ENCODE measurements around the gene SLC35G2. TPM values are rescaled to one million over a fixed set of nuclear protein-coding genes. Genes with fewer than 3 reads are reported as not detected.

SLC35G2 gene
- total RNA-seq, 1 experiment from 2014 or later = 6.6 TPM

DNA sequence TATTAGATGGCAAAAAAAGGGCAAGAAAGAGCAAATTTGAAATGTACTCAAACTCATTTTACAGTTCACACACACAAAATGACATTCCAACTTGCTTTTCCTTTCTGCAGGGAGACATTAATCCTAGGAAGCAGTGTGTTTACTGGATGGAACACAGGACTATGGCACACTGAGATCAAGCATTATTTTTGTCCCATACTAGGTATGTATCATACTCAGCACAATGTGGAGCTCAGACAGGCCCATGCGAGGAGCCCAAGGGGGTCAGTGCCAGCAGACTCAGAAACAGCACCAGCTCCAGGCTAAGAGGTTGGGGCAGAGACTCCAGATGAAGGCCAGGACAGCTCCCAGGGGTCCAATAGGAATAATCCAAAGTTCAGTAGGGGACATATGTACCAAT, 30.8 kb upstream of the SLC35G2 start:
- Histone ChIP-seq H3T11ph (ENCODE audit: low read length) (no peak overlapping the region), H3K23me2 (ENCODE audit: insufficient read length, low read depth, low read length, poor library complexity, severe bottlenecking) (no peaks in the 10 kb centered on the region), H3K27me3 (ENCODE audit: insufficient read depth, low read length) (no peaks in the 10 kb centered on the region), H4K91ac (ENCODE audit: insufficient read length, low read depth, low read length) (no peak overlapping the region), H3K14ac (ENCODE audit: insufficient read depth, low read length) (no peak overlapping the region), H2BK120ac (ENCODE audit: low read depth, low read length, poor library complexity, severe bottlenecking) (no peak overlapping the region), H3K9me3 (ENCODE audit: control insufficient read depth, low read depth, low read length) (no peaks in the 10 kb centered on the region), H4K5ac (ENCODE audit: insufficient read length, low read depth, low read length) (no peak overlapping the region), H2AFZ (ENCODE audit: low read length) (no peak overlapping the region), H3K18ac (ENCODE audit: insufficient read length, low read depth, low read length) (no peak overlapping the region), H3K4ac (ENCODE audit: low read depth, low read length) (no peak overlapping the region), H4K20me1 (ENCODE audit: control insufficient read depth, insufficient read depth, insufficient read length) (no peaks in the 10 kb centered on the region), H2BK5ac (ENCODE audit: insufficient read length, low read length) (no peak overlapping the region), H2BK20ac (ENCODE audit: low read depth, low read length, poor library complexity, severe bottlenecking) (no peak overlapping the region), H3K9ac (ENCODE audit: extremely low read depth, insufficient read length, low read length) (no peak overlapping the region), H2BK12ac (ENCODE audit: insufficient read length, low read depth, low read length) (no peak overlapping the region), H2BK15ac (ENCODE audit: low read depth, low read length) (no peak overlapping the region), H4K8ac (replicated peaks; ENCODE audit: insufficient read length, low read depth, low read length) (no peak overlapping the region), H3K4me2 (ENCODE audit: insufficient read depth, insufficient read length, low read length) (no peak overlapping the region), H3K79me2 (ENCODE audit: insufficient read depth, low read length) (no peaks in the 10 kb centered on the region), H2AK5ac (ENCODE audit: insufficient read length, low read length) (no peak overlapping the region), H3K23ac (ENCODE audit: insufficient read length, low read depth, low read length) (no peak overlapping the region), H3K4me1 (ENCODE audit: insufficient read depth, low read length) (0 out of 2 replicates have a peak, but pooled peaks cover 2% of the 10 kb centered on the region), H3K56ac (ENCODE audit: insufficient read length, low read depth, low read length) (no peak overlapping the region), H3K79me1 (ENCODE audit: insufficient read depth, low read depth, low read length, poor library complexity, severe bottlenecking) (no peaks in the 10 kb centered on the region), H3K27ac (ENCODE audit: insufficient read length, low read depth, low read length) (no peak overlapping the region)
- H3K4me1 Mint-ChIP-seq = peaks cover 12 to 15% of the 10 kb centered on the region in 2 experiments
- H3K36me3 Mint-ChIP-seq (ENCODE audit: insufficient read depth in 1 of 3, low read depth in 3 of 3) = no peaks in the 10 kb centered on the region
- TF ChIP-seq, protein P1, sequence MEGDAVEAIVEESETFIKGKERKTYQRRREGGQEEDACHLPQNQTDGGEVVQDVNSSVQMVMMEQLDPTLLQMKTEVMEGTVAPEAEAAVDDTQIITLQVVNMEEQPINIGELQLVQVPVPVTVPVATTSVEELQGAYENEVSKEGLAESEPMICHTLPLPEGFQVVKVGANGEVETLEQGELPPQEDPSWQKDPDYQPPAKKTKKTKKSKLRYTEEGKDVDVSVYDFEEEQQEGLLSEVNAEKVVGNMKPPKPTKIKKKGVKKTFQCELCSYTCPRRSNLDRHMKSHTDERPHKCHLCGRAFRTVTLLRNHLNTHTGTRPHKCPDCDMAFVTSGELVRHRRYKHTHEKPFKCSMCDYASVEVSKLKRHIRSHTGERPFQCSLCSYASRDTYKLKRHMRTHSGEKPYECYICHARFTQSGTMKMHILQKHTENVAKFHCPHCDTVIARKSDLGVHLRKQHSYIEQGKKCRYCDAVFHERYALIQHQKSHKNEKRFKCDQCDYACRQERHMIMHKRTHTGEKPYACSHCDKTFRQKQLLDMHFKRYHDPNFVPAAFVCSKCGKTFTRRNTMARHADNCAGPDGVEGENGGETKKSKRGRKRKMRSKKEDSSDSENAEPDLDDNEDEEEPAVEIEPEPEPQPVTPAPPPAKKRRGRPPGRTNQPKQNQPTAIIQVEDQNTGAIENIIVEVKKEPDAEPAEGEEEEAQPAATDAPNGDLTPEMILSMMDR (conservative IDR thresholded peaks at IDR 0.05) = no peak
- no peaks in the 10 kb centered on the region for H3K9me3 Mint-ChIP-seq
- no peak for DNase-seq
- WGBS (ENCODE audit: extremely low coverage, insufficient read length, low lambda C conversion rate) = no CpG with 5 or more reads among the region's 1 CpG
- H3K27me3 Mint-ChIP-seq (ENCODE audit: low read depth) = no peaks in the 10 kb centered on the region
- H3K4me3 Mint-ChIP-seq = no peak overlapping the region
- no peak overlapping the region for H3K27ac Mint-ChIP-seq

All from H9 (cell line).